Kidney (tissue), 14 donors: ENCODE measurements around the gene DENND4A. TPM values are rescaled to one million over a fixed set of nuclear protein-coding genes. Genes with fewer than 3 reads are reported as not detected.

Source experiments
- DNase-seq, 5 donors: peaks; one replicate each; pipeline ENCODE4 v3.0.0-alpha.2; 2013 to 2020
- FAIRE-seq: peaks from 2 replicates; lab custom pipeline; 2012; peaks lifted over from hg19 to GRCh38; lab: Jason Lieb, UNC
- H3K27ac ChIP-seq, 2 donors: one replicate each; pipeline ENCODE4 v1.7.0; 2013; ENCODE audit warnings: low read depth in 2 of 2, low read length in 2 of 2, inconsistent platforms in 1 of 2
- H3K27me3 ChIP-seq: one replicate; pipeline ENCODE4 v1.7.1; 2013; ENCODE audit warnings: low read length, inconsistent platforms; ENCODE audit not compliant: control insufficient read depth, insufficient read depth
- H3K36me3 ChIP-seq, 3 donors: one replicate each; pipeline versions ENCODE4 v1.7.0 to v1.7.1; 2013; ENCODE audit warnings: low read length in 3 of 3, control low read depth in 1 of 3, inconsistent platforms in 1 of 3; ENCODE audit not compliant: insufficient read depth in 3 of 3, control insufficient read depth in 2 of 3
- H3K4me1 ChIP-seq, 3 donors: one replicate each; pipeline versions ENCODE4 v1.7.0 to v1.7.1; 2013; ENCODE audit warnings: low read length in 3 of 3, inconsistent platforms in 1 of 3, low read depth in 1 of 3; ENCODE audit not compliant: control insufficient read depth in 2 of 3, insufficient read depth in 2 of 3
- H3K4me3 ChIP-seq, 3 donors: one replicate each; pipeline versions ENCODE4 v1.7.0 to v1.8.1; 2013; ENCODE audit warnings: low read length in 3 of 3, control low read depth in 1 of 3, inconsistent platforms in 1 of 3
- H3K9ac ChIP-seq, 3 donors: one replicate each; pipeline versions ENCODE4 v1.7.0 to v1.7.1; 2013; ENCODE audit warnings: low read length in 3 of 3, control low read depth in 1 of 3, inconsistent platforms in 1 of 3
- H3K9me3 ChIP-seq, 3 donors: one replicate each; pipeline versions ENCODE4 v1.7.0 to v1.7.1; 2013; ENCODE audit warnings: low read length in 3 of 3, control low read depth in 1 of 3, inconsistent platforms in 1 of 3; ENCODE audit not compliant: control insufficient read depth in 2 of 3, insufficient read depth in 1 of 3
- CTCF ChIP-seq: IDR thresholded peaks from 3 replicates; pipeline ENCODE4 v1.5.1; 2012; ENCODE audit warnings: mild to moderate bottlenecking, moderate library complexity, borderline replicate concordance; ENCODE audit not compliant: insufficient read depth; ENCODE audit errors: extremely low read depth
- intact Hi-C: fragments of 100-400 bp; cut with DNase I; formaldehyde crosslinking; loops from one replicate; pipeline ENCODE4 v1.11.1; 2022
- polyA plus RNA-seq: library from polyadenylated mRNA; stranded (reverse); fragments of 350-450 nt; fragmentation: Illumina TruSeq; extraction: RNeasy Lipid Tissue Mini Kit (QIAGEN cat#74804); gene quantifications from one replicate; pipeline ENCODE4 v1.2.3, GENCODE V29; 2014; ENCODE audit warnings: low read depth, low replicate concordance; ENCODE audit not compliant: insufficient read depth
- total RNA-seq: library from RNA; stranded (reverse); fragmentation: NEBNext Ultra II Directional; extraction: Animal tissue kit (Norgen Biotek cat#: 25700); gene quantifications from one replicate; pipeline ENCODE4 v1.2.1, GENCODE V29; 2021
- donor health status: control.
- donor health status: control.
- donor health status: control.
- donor health status: control.
- donor health status: control.
- donor health status: DM: yes; HTN: yes; CAD: no.
- donor health status: Normal renal cell carcinoma (clear cell type).

The DENND4A gene
- total and polyA plus RNA-seq, 2 donors from 2014 or later, result 8.6 to 35.9 TPM

- FAIRE-seq, result no peak
- no peak overlapping the region for H3K4me3 ChIP-seq
- no peak for TF ChIP-seq CTCF
- DNase-seq, result no peak
- H3K27me3 ChIP-seq, result no peaks in the 10 kb centered on the region
- intact Hi-C loops, result no loop called here
- H3K9ac ChIP-seq, result no peak overlapping the region
- no peaks in the 10 kb centered on the region for H3K36me3 ChIP-seq
- H3K9me3 ChIP-seq, result no peaks in the 10 kb centered on the region
- H3K27ac ChIP-seq, result no peak overlapping the region
- peaks cover 0 to 2% (median 0%) of the 10 kb centered on the region in 3 donors for H3K4me1 ChIP-seq
Observed at GRCh38 chr15:65827065-65827464, 35.0 kb upstream of the DENND4A start.

- H3K4me1 ChIP-seq, result peaks cover 0 to 2% (median 0%) of the 10 kb centered on the region in 3 donors
- H3K27ac ChIP-seq, result no peak overlapping the region
- no peak overlapping the region for H3K9ac ChIP-seq
- TF ChIP-seq CTCF, result no peak
- FAIRE-seq, result no peak
- H3K36me3 ChIP-seq, result no peaks in the 10 kb centered on the region
- no peak overlapping the region for H3K4me3 ChIP-seq
- no peaks in the 10 kb centered on the region for H3K27me3 ChIP-seq
- no peaks in the 10 kb centered on the region for H3K9me3 ChIP-seq
- intact Hi-C loops, result no loop called here
- no peak for DNase-seq
Observed at GRCh38 chr15:65824941-65825544, 33.0 kb upstream of the DENND4A start.

DNA sequence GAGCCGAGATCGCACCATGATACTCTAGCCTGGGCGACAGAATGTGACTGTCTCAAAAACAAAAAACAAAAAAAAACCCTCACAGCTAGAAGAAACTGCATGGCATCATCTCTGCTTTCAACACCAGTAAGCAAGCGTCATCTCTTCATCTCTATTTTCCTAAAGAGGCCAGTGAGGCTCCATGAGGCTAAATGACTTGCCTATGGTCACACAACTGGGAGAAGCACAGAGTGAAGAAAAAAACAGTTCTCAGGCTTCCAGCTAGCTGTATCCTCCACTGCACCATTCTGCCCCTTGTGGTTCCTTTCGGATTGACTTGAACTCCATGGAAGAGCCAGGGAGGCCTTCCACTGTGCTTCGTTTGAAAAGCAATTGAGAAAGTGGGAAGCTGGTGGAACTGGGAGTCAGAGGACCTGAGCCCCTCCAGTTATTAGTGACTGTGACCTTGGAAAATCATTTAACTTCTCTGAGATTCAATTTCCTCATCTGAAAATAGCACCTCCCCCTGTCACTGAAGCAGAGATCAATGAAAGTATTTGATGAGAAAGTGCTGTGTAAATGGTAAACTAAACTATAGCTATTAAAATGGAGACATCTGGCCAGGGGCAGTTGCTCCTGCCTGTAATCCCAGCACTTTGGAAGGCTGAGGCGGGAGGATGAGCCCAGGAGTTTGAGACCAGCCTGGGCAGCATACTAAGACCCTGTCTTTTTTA, 32.1 kb upstream of the DENND4A start:
- no peaks in the 10 kb centered on the region for H3K9me3 ChIP-seq
- no peak for FAIRE-seq

More for the DNA sequence above, 32.1 kb upstream of the DENND4A start:
- Histone ChIP-seq H3K36me3 (no peaks in the 10 kb centered on the region), H3K27ac (no peak overlapping the region), H3K9ac (peak overlapping the region in 1 of 3 donors; percentile 24), H3K27me3 (no peaks in the 10 kb centered on the region), H3K4me3 (no peak overlapping the region), H3K4me1 (peaks cover 0 to 2% (median 0%) of the 10 kb centered on the region in 3 donors)
- peak in 3 of 5 donors; percentile 46 to 83 (median 72) for DNase-seq
- TF ChIP-seq CTCF, result peak; percentile 62
- intact Hi-C loops, result no loop called here
